Measurements from ENCODE around the gene ACOXL.

ACOXL gene

DNA sequence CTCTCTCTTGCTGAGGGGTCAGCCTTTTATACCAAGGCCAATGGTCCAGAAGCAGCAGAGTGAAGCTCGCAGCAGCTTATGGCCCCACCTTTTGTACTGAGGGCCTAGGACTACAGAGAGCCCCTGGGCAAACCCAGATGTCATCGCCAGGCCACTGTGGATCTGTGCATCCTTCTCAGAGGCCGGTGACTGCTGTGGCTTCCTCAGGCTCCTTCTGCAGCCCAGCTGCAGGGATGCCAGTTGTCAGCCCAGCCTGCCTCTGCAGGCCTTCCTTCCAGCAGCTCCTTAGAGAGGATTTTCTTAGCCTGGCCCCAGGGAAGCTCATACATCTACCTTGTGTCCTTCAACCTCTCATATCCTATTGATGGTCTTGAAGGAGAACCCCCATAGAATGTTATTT, 6.5 kb upstream of the ACOXL start:
- no peak for DNase-seq (ENCODE audit: low read depth)
- TF ChIP-seq CTCF (conservative IDR thresholded peaks at IDR 0.05; ENCODE audit: low read depth, low read length), result no peak
- H3K4me3 ChIP-seq (ENCODE audit: low read depth, low read length), result no peak overlapping the region

DNA sequence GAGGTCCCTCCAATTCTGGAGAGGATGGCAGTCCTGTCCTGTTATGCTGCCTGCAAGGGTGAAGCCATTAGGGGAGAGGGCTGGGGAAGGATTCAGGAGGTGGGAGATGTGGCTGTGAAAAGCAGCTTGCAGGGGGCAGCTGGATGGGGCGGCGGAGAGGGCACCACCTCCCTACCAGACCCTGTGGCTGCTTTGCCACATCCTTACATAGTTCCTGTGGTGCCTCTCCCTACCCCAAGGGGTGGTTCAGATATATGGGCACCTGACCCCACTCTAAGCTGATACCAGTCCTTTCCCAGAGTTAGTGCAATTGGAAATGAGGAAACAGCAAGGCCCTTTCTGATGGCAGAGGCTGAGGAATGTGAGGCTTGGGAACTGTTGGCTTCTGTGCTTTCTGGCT, 6.1 kb upstream of the ACOXL start:
- no peak overlapping the region for H3K4me3 ChIP-seq (ENCODE audit: low read depth, low read length)
- DNase-seq (ENCODE audit: low read depth), result no peak
- no peak for TF ChIP-seq CTCF (conservative IDR thresholded peaks at IDR 0.05; ENCODE audit: low read depth, low read length)

- no peak overlapping the region for H3K4me3 ChIP-seq (ENCODE audit: low read depth, low read length)
- DNase-seq (ENCODE audit: low read depth), result no peak
- TF ChIP-seq CTCF (conservative IDR thresholded peaks at IDR 0.05; ENCODE audit: low read depth, low read length), result no peak
Measured at GRCh38 chr2:110727923-110728322, 4.5 kb upstream of the ACOXL start.

DNA sequence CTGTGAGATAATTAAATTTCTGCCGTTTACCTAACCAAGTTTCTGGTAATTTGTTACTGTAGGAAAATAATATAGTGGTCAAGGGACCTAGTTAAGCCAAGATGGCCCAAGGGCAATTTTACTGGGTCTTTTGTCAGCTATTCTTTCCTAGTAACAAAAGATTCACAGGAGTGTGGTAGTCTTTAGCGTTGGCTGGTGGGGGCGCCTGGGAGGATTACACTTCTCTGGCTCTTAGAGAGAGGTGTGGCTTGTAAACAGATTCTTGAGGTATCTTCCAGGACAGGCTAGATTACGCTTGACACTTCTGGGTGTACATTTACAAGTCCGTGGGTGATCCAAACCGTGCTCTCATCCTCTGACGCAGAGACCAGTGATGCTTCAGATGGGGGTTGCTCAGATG, 3.3 kb upstream of the ACOXL start:
- no peak overlapping the region for H3K4me3 ChIP-seq (ENCODE audit: low read depth, low read length)
- DNase-seq (ENCODE audit: low read depth), result no peak
- no peak for TF ChIP-seq CTCF (conservative IDR thresholded peaks at IDR 0.05; ENCODE audit: low read depth, low read length)

DNA sequence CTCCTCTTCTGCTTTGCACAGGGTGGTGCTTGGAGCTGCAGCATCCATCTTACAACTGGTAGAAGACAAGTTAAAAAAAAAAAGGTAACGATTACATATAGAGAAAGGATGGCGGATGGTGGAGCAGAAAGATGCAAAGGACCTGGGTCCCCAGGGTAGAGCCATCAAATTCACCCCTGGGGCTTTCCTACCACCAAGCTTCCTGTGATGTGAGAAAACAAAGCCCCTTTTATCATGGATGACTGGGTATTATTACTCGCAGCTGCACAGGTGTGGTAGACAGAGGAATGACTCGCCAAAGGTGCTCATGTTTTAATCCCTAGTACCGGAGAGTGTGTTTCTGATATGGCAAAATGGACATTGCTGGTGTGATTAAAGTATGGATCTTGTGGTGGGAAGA, 1.3 kb upstream of the ACOXL start:
- no peak overlapping the region for H3K4me3 ChIP-seq (ENCODE audit: low read depth, low read length)
- no peak for DNase-seq (ENCODE audit: low read depth)
- no peak for TF ChIP-seq CTCF (conservative IDR thresholded peaks at IDR 0.05; ENCODE audit: low read depth, low read length)

DNA sequence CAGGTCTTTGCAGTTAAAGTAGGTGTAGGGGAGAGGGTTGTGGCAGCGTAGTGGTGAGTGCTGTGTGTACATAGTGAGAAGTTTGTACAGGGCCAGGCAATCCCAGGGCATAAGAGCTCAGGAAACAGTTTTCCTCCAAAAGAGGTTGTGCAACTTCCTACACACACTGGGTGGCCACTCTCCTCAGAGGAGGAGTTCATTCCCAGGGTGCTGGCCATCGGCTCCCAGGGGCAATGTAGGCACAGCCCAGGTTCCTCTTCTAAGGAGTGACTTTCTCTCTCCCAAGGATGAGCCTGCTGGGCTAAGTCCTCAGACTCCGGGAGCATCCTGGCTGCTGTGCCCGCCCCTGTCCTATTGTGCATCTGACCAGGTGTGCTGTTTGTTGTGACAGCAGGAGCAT, 3.0 kb downstream of the ACOXL start:
- TF ChIP-seq CTCF (conservative IDR thresholded peaks at IDR 0.05; ENCODE audit: low read depth, low read length), result no peak
- H3K4me3 ChIP-seq (ENCODE audit: low read depth, low read length), result no peak overlapping the region
- DNase-seq (ENCODE audit: low read depth), result no peak

DNA sequence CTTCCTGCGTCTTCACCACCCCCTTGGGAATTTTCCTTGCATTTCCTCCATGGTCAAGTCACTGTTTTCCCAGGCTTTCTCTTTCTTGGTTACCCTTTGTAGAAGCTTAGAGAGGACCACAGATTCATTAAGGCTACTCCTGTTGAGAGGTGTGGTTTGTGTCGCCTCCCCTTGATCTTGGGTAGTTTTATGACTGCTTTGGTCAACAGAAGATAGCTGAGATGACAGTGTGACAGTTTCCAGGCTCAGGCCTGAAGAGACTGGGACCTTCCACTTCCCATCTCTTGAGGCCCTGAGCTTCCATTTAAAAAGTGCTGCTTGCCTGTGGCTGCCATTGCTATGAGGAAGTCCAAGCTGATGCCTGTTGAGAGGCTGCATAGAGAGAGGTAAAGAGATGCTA, 5.4 kb downstream of the ACOXL start:
- no peak for DNase-seq (ENCODE audit: low read depth)
- no peak overlapping the region for H3K4me3 ChIP-seq (ENCODE audit: low read depth, low read length)
- no peak for TF ChIP-seq CTCF (conservative IDR thresholded peaks at IDR 0.05; ENCODE audit: low read depth, low read length)
